VCaP (cell line): ENCODE measurements around the gene CIBAR2.

ENCODE experiments used
- H3K27ac ChIP-seq: fragments of 450-650 bp; 2 replicates; pipeline ENCODE4 v1.5.1; 2017
- CTCF ChIP-seq: fragments of 450-650 bp; conservative IDR thresholded peaks from 2 replicates; pipeline ENCODE4 v1.5.1; 2017; ENCODE audit warnings: mild to moderate bottlenecking, moderate library complexity

Gene CIBAR2

DNA sequence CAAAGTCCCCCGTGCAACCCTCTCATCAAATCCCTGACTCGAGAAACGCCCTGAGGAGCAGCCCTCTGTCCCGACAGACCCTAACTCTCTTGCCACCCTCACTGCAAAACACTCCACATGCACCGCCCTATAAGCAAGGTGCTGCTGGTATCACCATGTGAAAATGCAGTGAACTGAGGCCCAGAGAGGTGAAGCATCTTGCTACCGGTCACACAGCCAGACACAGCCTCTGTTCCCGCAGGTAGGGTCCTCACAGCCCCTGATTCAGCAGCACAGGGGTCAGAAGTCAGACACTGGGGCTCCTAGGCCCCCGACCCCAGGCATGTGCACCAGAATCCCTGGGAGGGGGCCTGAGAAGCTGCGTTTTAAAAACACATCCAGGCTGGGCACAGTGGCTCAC, 1.1 kb downstream of the CIBAR2 start:
- no peak overlapping the region for H3K27ac ChIP-seq
- TF ChIP-seq CTCF: no peak

- H3K27ac ChIP-seq: no peak overlapping the region
- TF ChIP-seq CTCF: no peak
Observed at GRCh38 chr16:85110105-85110504, 2.2 kb downstream of the CIBAR2 start.

DNA sequence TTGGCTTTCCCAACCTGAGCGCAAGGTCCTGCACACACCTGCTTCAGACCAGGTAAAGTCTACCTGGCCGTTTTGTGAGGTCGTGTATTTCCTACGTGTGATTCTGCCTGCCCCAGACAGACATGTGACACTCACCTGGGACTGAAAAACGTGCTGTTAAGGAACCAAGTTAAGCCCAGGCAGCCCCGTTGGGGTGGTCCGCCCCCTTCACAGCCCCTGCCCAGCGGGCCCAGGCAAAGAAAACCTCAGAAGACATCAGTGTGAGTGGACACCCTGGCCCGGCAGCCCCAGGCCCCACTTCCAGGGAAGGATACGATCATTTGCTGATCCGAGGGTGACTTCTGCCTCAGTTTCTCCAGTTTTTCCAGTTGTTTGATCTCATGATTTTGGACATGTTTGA, 4.7 kb downstream of the CIBAR2 start:
- H3K27ac ChIP-seq: no peak overlapping the region
- no peak for TF ChIP-seq CTCF

- no peak overlapping the region for H3K27ac ChIP-seq
- no peak for TF ChIP-seq CTCF
Observed at GRCh38 chr16:85107083-85107482, 5.2 kb downstream of the CIBAR2 start.

DNA sequence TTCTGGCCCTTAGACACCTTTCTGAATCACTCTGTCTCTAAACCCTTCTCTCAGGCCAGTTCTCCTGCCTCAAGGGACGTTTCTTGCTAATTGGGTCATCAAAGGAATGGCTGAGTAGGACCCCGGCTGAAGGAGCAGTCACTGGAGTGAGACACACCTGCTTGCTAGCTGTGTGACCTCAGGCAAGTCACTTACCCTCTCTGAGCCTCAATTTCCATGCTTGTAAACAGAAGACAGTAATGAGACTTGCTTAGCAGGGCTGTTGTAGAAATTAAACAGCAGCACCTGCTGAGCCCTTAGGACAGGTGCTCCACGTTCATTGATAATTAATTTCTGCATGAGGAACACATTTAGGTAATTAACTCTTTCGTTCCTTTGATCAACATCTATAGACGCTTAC, 6.8 kb downstream of the CIBAR2 start:
- H3K27ac ChIP-seq: no peak overlapping the region
- no peak for TF ChIP-seq CTCF

DNA sequence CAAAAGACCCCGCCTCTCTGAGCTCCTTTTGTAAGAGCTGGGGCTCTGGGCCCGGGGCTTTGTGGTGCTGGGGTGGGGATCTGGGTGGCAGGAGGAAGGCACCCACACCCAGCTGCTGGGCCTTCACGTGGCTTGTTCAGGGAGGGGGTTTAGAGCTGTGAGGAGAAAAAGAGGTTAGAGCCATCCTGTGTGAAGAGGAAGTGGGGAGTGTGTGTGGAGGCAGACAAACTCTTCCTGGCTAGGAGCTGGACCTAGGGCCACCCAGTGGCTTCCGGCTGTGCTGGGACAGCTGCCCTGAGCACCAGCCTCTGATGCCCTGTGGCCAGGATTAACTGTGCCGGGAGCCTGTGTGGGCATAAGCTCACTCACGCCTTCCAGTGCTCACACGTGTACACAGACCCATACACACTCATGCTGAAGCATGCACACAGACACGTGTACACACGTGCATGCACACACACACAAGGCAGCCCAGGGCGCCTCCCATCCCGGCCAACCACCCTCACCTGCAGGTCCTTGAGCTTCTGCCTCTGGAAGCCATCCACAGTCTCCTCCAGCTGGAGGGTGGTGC, 7.4 kb downstream of the CIBAR2 start:
- TF ChIP-seq CTCF: no peak
- no peak overlapping the region for H3K27ac ChIP-seq

DNA sequence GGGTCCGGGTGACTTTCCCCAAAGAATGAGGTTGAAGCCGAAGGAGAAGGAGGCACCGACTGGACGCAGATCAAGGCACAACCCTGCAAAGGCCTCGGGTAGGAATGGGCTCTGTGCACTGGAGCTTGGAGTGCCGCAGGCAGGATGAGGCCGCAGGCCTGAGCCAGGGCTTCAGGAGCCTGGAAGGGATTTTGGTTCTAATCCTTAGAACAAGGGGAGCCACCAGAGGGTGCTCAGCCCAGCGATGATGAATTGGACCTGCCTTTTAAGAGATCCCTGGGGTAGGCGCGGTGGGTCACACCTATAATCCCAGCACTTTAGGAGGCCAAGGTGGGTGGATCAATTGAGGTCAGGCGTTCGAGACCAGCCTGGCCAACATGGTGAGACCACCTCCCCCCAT, 8.1 kb downstream of the CIBAR2 start:
- TF ChIP-seq CTCF: no peak
- H3K27ac ChIP-seq: no peak overlapping the region
